Endodermal cell (in vitro differentiated cells): ENCODE measurements around the gene MORF4L2. TPM values are rescaled to one million over a fixed set of nuclear protein-coding genes. Genes with fewer than 3 reads are reported as not detected.

ENCODE experiments used
- DNase-seq: peaks from one replicate; pipeline ENCODE4 v3.0.0-alpha.2; 2017
- H3K27ac ChIP-seq: 2 replicates; pipeline ENCODE4 v1.5.1; 2013; ENCODE audit warnings: mild to moderate bottlenecking, low read depth, low read length, moderate library complexity
- H3K27me3 ChIP-seq: 2 replicates; pipeline ENCODE4 v1.6.1; 2013; ENCODE audit warnings: mild to moderate bottlenecking, low read length, moderate library complexity; ENCODE audit not compliant: insufficient read depth, control insufficient read depth, poor library complexity, severe bottlenecking
- H3K36me3 ChIP-seq: 2 replicates; pipeline ENCODE4 v1.7.0; 2013; ENCODE audit warnings: mild to moderate bottlenecking, low read length, moderate library complexity; ENCODE audit not compliant: control insufficient read depth, insufficient read depth
- H3K4me1 ChIP-seq: one replicate; pipeline ENCODE4 v1.7.0; 2013; ENCODE audit warnings: low read length; ENCODE audit not compliant: control insufficient read depth, insufficient read depth
- H3K4me3 ChIP-seq: 2 replicates; pipeline ENCODE4 v1.5.1; 2013; ENCODE audit warnings: mild to moderate bottlenecking, low read length, moderate library complexity
- H3K9ac ChIP-seq: 2 replicates; pipeline ENCODE4 v1.6.1; 2013; ENCODE audit warnings: mild to moderate bottlenecking, low read length, moderate library complexity; ENCODE audit not compliant: poor library complexity, severe bottlenecking; ENCODE audit errors: extremely low read depth
- H3K9me3 ChIP-seq: 2 replicates; pipeline ENCODE4 v1.6.1; 2013; ENCODE audit warnings: mild to moderate bottlenecking, low read length, moderate library complexity; ENCODE audit not compliant: control insufficient read depth
- H3K27ac Mint-ChIP-seq: 2 replicates; pipeline ENCODE4 v1.8.0; 2020; ENCODE audit warnings: mixed read lengths
- H3K27me3 Mint-ChIP-seq: 2 replicates; pipeline ENCODE4 v1.8.0; 2021; ENCODE audit warnings: mild to moderate bottlenecking, mixed read lengths; ENCODE audit not compliant: insufficient read depth
- H3K36me3 Mint-ChIP-seq: 2 replicates; pipeline ENCODE4 v1.8.0; 2020; ENCODE audit warnings: low read depth, mixed read lengths
- H3K4me1 Mint-ChIP-seq: 2 replicates; pipeline ENCODE4 v1.8.0; 2020; ENCODE audit warnings: mixed read lengths
- H3K4me3 Mint-ChIP-seq: 2 replicates; pipeline ENCODE4 v1.8.0; 2020; ENCODE audit warnings: mild to moderate bottlenecking, moderate library complexity, mixed read lengths
- H3K9me3 Mint-ChIP-seq: 2 replicates; pipeline ENCODE4 v1.8.0; 2020; ENCODE audit warnings: mild to moderate bottlenecking, mixed read lengths
- CTCF ChIP-seq: fragments of 200-600 bp; sonication (generic); conservative IDR thresholded peaks from 2 replicates; pipeline ENCODE4 v1.5.0; 2021; ENCODE audit warnings: antibody characterized with exemption, mild to moderate bottlenecking
- WGBS, 2 experiments: methylation state at CpG; one replicate each; pipeline versions ENCODE4 v1.1.5 to v1.1.7; 2013; ENCODE audit warnings: missing lambda C conversion rate in 2 of 2, mixed read lengths in 1 of 2; ENCODE audit not compliant: insufficient coverage in 1 of 2, insufficient read length in 1 of 2; 5-methylcytosine and 5-hydroxymethylcytosine counted together
- total RNA-seq, 2 donors: library from RNA; stranded (reverse); fragmentation: NEBNext Ultra II Directional in 1 of 2; extraction: Animal tissue kit (Norgen Biotek cat#: 25700) in 1 of 2; gene quantifications; 2 replicates in 1 of 2; 3 replicates in 1 of 2; pipeline ENCODE4 v1.2.1, GENCODE V29; 2021

The MORF4L2 gene
- total RNA-seq, 2 donors from 2014 or later, result 400 to 509 TPM

GRCh38 chrX:103687696-103688201 lies 1.2 kb upstream of the MORF4L2 start:
- Histone ChIP-seq H3K4me3 (peak overlapping the region; percentile 98), H3K9me3 (no peaks in the 10 kb centered on the region), H3K4me1 (no peaks in the 10 kb centered on the region), H3K27me3 (no peaks in the 10 kb centered on the region), H3K9ac (peak overlapping the region; percentile 87), H3K36me3 (peaks cover 22% of the 10 kb centered on the region), H3K27ac (peak overlapping the region; percentile 95)
- Mint-ChIP-seq H3K27ac (no peak overlapping the region), H3K4me1 (peaks cover 7% of the 10 kb centered on the region), H3K9me3 (no peaks in the 10 kb centered on the region), H3K4me3 (no peak overlapping the region), H3K36me3 (peaks cover 21% of the 10 kb centered on the region), H3K27me3 (no peaks in the 10 kb centered on the region)
- peak; percentile 94 for DNase-seq
- peak; percentile 85 for TF ChIP-seq CTCF
- 0% methylated on average over 1 to 16 of the region's 17 CpGs for WGBS, 2 experiments

- H3K27me3 Mint-ChIP-seq, result no peaks in the 10 kb centered on the region
- Histone ChIP-seq H3K4me1 (no peaks in the 10 kb centered on the region), H3K36me3 (peaks cover 26% of the 10 kb centered on the region), H3K9ac (peak overlapping the region; percentile 87), H3K9me3 (no peaks in the 10 kb centered on the region), H3K27ac (peak overlapping the region; percentile 95), H3K27me3 (no peaks in the 10 kb centered on the region), H3K4me3 (peak overlapping the region; percentile 98)
- no peak overlapping the region for H3K27ac Mint-ChIP-seq
- H3K4me3 Mint-ChIP-seq, result no peak overlapping the region
- 0% methylated on average over 37 of the region's 40 CpGs; no CpG with 5 or more reads in 1 of the 2 experiments for WGBS, 2 experiments
- TF ChIP-seq CTCF, result peak; percentile 73
- no peaks in the 10 kb centered on the region for H3K9me3 Mint-ChIP-seq
- peaks cover 5% of the 10 kb centered on the region for H3K4me1 Mint-ChIP-seq
- peak; percentile 89 for DNase-seq
- H3K36me3 Mint-ChIP-seq, result peaks cover 26% of the 10 kb centered on the region
These were observed 685 bp upstream of the MORF4L2 start for GRCh38 chrX:103687073-103687695.

GRCh38 chrX:103685396-103685795 lies 1.1 kb downstream of the MORF4L2 start:
- H3K27ac ChIP-seq, result no peak overlapping the region

More at GRCh38 chrX:103685396-103685795, 1.1 kb downstream of the MORF4L2 start:
- H3K4me3 Mint-ChIP-seq, result no peak overlapping the region
- H3K9ac ChIP-seq, result peak overlapping the region; percentile 97
- peaks cover 43% of the 10 kb centered on the region for H3K36me3 ChIP-seq
- H3K4me1 Mint-ChIP-seq, result peaks cover 9% of the 10 kb centered on the region
- H3K27me3 ChIP-seq, result no peaks in the 10 kb centered on the region
- H3K9me3 Mint-ChIP-seq, result no peaks in the 10 kb centered on the region
- no peak for TF ChIP-seq CTCF
- H3K4me3 ChIP-seq, result peak overlapping the region; percentile 98
- no peaks in the 10 kb centered on the region for H3K9me3 ChIP-seq
- WGBS, 2 experiments, result 17% methylated on average over 2 of the region's 5 CpGs; no CpG with 5 or more reads in 1 of the 2 experiments
- H3K4me1 ChIP-seq, result no peaks in the 10 kb centered on the region
- H3K27me3 Mint-ChIP-seq, result no peaks in the 10 kb centered on the region
- H3K27ac Mint-ChIP-seq, result peak overlapping the region; percentile 95
- no peak for DNase-seq
- H3K36me3 Mint-ChIP-seq, result peaks cover 36% of the 10 kb centered on the region
